ENCODE data around the gene PSME4. TPM values are rescaled to one million over a fixed set of nuclear protein-coding genes. Genes with fewer than 3 reads are reported as not detected.

Gene PSME4
- total and polyA plus RNA-seq, 2 experiments from 2014 or later, result 44.7 to 98.6 TPM

- H3K27ac ChIP-seq (ENCODE audit: low read depth), result no peak overlapping the region
- Mint-ChIP-seq H3K27ac (no peak overlapping the region), H3K9me3 (no peaks in the 10 kb centered on the region), H3K4me3 (no peak overlapping the region), H3K4me1 (no peaks in the 10 kb centered on the region), H3K27me3 (ENCODE audit: insufficient read depth, low read depth, poor library complexity) (no peaks in the 10 kb centered on the region), H3K36me3 (ENCODE audit: low read depth) (no peaks in the 10 kb centered on the region)
- no peaks in the 10 kb centered on the region for H3K4me1 ChIP-seq (ENCODE audit: insufficient read depth)
- DNase-seq (ENCODE audit: low spot score) (no peak), ATAC-seq (no peak)
- H2AFZ ChIP-seq, result no peak overlapping the region
- H3K79me2 ChIP-seq (replicated peaks; ENCODE audit: insufficient read depth), result no peaks in the 10 kb centered on the region
- H3K36me3 ChIP-seq (ENCODE audit: insufficient read depth), result no peaks in the 10 kb centered on the region
- H3K4me3 ChIP-seq, result no peak overlapping the region
- H3K27me3 ChIP-seq (ENCODE audit: insufficient read depth), result no peaks in the 10 kb centered on the region
- H3K4me2 ChIP-seq, result no peak overlapping the region
- TF ChIP-seq EZH2 (IDR thresholded peaks at IDR 0.05; ENCODE audit: low read depth, unreplicated experiment) (no peak), CREB1 (CRISPR knock-in tag; IDR thresholded peaks at IDR 0.05; ENCODE audit: low read depth) (no peak), ZNF114 (CRISPR knock-in tag; IDR thresholded peaks at IDR 0.05) (no peak), JUNB (IDR thresholded peaks at IDR 0.05; ENCODE audit: unreplicated experiment) (no peak), ZNF331 (CRISPR knock-in tag; IDR thresholded peaks at IDR 0.05; ENCODE audit: low read depth) (no peak), EZH2phosphoT487 (IDR thresholded peaks at IDR 0.05; ENCODE audit: unreplicated experiment) (no peak), CTCF (conservative IDR thresholded peaks at IDR 0.05; ENCODE audit: low read depth in 2 of 2) (no peak), POLR2AphosphoS5 (IDR thresholded peaks at IDR 0.05; ENCODE audit: low read depth) (no peak), NANOG (IDR thresholded peaks at IDR 0.05; ENCODE audit: borderline replicate concordance) (no peak), STAT1 (IDR thresholded peaks at IDR 0.05; ENCODE audit: unreplicated experiment) (no peak), ETS1 (IDR thresholded peaks at IDR 0.05) (no peak), ZNF462 (CRISPR knock-in tag; IDR thresholded peaks at IDR 0.05) (no peak), REST (IDR thresholded peaks at IDR 0.05; ENCODE audit: unreplicated experiment) (no peak)
- no peaks in the 10 kb centered on the region for H3F3A ChIP-seq (replicated peaks; ENCODE audit: low read depth)
- H4K20me1 ChIP-seq (replicated peaks; ENCODE audit: insufficient read depth), result no peaks in the 10 kb centered on the region
- H3K9me2 ChIP-seq (ENCODE audit: insufficient read depth), result no peaks in the 10 kb centered on the region
Measured at GRCh38 chr2:54009549-54009948, 38.8 kb upstream of the PSME4 start.

Measured in GM23338 (cell line).